Neuronal stem cell (in vitro differentiated cells): ENCODE measurements around the gene MYORG.

Experiments
- DNase-seq: peaks from one replicate; pipeline ENCODE4 v3.0.0-alpha.2; 2013; ENCODE audit warnings: low spot score
- H2AFZ ChIP-seq: one replicate; pipeline ENCODE4 v1.6.1; 2013; ENCODE audit warnings: mild to moderate bottlenecking, low read length, inconsistent platforms
- H2AK5ac ChIP-seq: 2 replicates; pipeline ENCODE4 v1.6.1; 2013; ENCODE audit warnings: low read depth, mild to moderate bottlenecking, inconsistent platforms, low read length, moderate library complexity, mixed read lengths
- H2BK120ac ChIP-seq: 2 replicates; pipeline ENCODE4 v1.6.1; 2013; ENCODE audit warnings: low read depth, mild to moderate bottlenecking, inconsistent platforms, low read length, moderate library complexity, mixed read lengths
- H2BK12ac ChIP-seq: one replicate; pipeline ENCODE4 v1.6.1; 2013; ENCODE audit warnings: low read length, inconsistent platforms
- H2BK15ac ChIP-seq: 2 replicates; pipeline ENCODE4 v1.6.1; 2013; ENCODE audit warnings: mild to moderate bottlenecking, low read length, inconsistent platforms, mixed read lengths
- H2BK5ac ChIP-seq: one replicate; pipeline ENCODE4 v1.6.1; 2013; ENCODE audit warnings: inconsistent platforms, mild to moderate bottlenecking, low read length, moderate library complexity
- H3K14ac ChIP-seq: one replicate; pipeline ENCODE4 v1.6.1; 2013; ENCODE audit warnings: low read length, inconsistent platforms
- H3K18ac ChIP-seq: 2 replicates; pipeline ENCODE4 v1.6.1; 2013; ENCODE audit warnings: low read length, inconsistent platforms
- H3K23ac ChIP-seq: 2 replicates; pipeline ENCODE4 v1.6.1; 2013; ENCODE audit warnings: low read depth, mild to moderate bottlenecking, mixed read lengths, low read length, inconsistent platforms; ENCODE audit not compliant: poor library complexity
- H3K27ac ChIP-seq: replicated peaks from 3 replicates; pipeline ENCODE4 v1.5.1; 2013; ENCODE audit warnings: low read length, inconsistent platforms
- H3K27me3 ChIP-seq, 3 experiments: 2 replicates each; pipeline ENCODE4 v1.6.1; 2013; ENCODE audit warnings: low read length in 3 of 3, mild to moderate bottlenecking in 2 of 3, inconsistent platforms in 1 of 3, low read depth in 1 of 3, mixed read lengths in 1 of 3, moderate library complexity in 1 of 3; ENCODE audit not compliant: control insufficient read depth in 3 of 3, insufficient read depth in 3 of 3
- H3K36me3 ChIP-seq, 2 donors: replicated peaks in 1 of 2; 2 replicates each; pipeline ENCODE4 v1.6.1; 2013; ENCODE audit warnings: low read length in 2 of 2; ENCODE audit not compliant: control insufficient read depth in 2 of 2, insufficient read depth in 2 of 2
- H3K4ac ChIP-seq: 2 replicates; pipeline ENCODE4 v1.6.1; 2013; ENCODE audit warnings: inconsistent platforms, mild to moderate bottlenecking, low read length, moderate library complexity
- H3K4me1 ChIP-seq, 2 donors: 1 replicate in 1 of 2; 2 replicates in 1 of 2; pipeline ENCODE4 v1.6.1; 2013; ENCODE audit warnings: low read length in 2 of 2, low read depth in 1 of 2; ENCODE audit not compliant: control insufficient read depth in 2 of 2, insufficient read depth in 1 of 2
- H3K4me2 ChIP-seq: one replicate; pipeline ENCODE4 v1.6.1; 2013; ENCODE audit warnings: mild to moderate bottlenecking, low read length, inconsistent platforms; ENCODE audit not compliant: insufficient read depth, poor library complexity, severe bottlenecking
- H3K4me3 ChIP-seq, 2 donors: 2 replicates each; pipeline ENCODE4 v1.5.1; 2013; ENCODE audit warnings: low read length in 2 of 2, mild to moderate bottlenecking in 2 of 2, inconsistent platforms in 1 of 2, moderate library complexity in 1 of 2
- H3K79me1 ChIP-seq: one replicate; pipeline ENCODE4 v1.6.1; 2013; ENCODE audit warnings: low read depth, mild to moderate bottlenecking, inconsistent platforms, low read length, moderate library complexity
- H3K9ac ChIP-seq: one replicate; pipeline ENCODE4 v1.6.1; 2013; ENCODE audit warnings: mild to moderate bottlenecking, low read depth, low read length, inconsistent platforms; ENCODE audit not compliant: poor library complexity
- H3K9me3 ChIP-seq, 2 donors: replicated peaks in 1 of 2; 2 replicates each; pipeline versions ENCODE3 to v1.6.1; 2013; ENCODE audit warnings: low read length in 2 of 2, mild to moderate bottlenecking in 2 of 2, inconsistent platforms in 1 of 2, low read depth in 1 of 2, mixed read lengths in 1 of 2, moderate library complexity in 1 of 2; ENCODE audit not compliant: control insufficient read depth in 2 of 2, insufficient read depth in 1 of 2
- H4K8ac ChIP-seq: one replicate; pipeline ENCODE4 v1.6.1; 2013; ENCODE audit warnings: low read depth, mild to moderate bottlenecking, inconsistent platforms, low read length, moderate library complexity
- H4K91ac ChIP-seq: one replicate; pipeline ENCODE4 v1.6.1; 2013; ENCODE audit warnings: low read length, low read depth, mild to moderate bottlenecking, inconsistent platforms; ENCODE audit not compliant: poor library complexity
- WGBS, 2 donors: extraction: QIAGEN DNeasy Blood & Tissue Kit; methylation state at CpG; one replicate each; pipeline ENCODE4 v1.1.7; 2013; ENCODE audit warnings: missing lambda C conversion rate in 2 of 2, mixed read lengths in 1 of 2; ENCODE audit not compliant: insufficient read length in 2 of 2, insufficient replicate concordance in 1 of 2; ENCODE audit errors: extremely low coverage in 2 of 2; 5-methylcytosine and 5-hydroxymethylcytosine counted together

MYORG gene

GRCh38 chr9:34328500-34328986 is 48.2 kb downstream of the MYORG start:
- Histone ChIP-seq H3K4me3 (peak overlapping the region; percentile 76 to 82), H3K9ac (peak overlapping the region; percentile 93), H2BK12ac (no peak overlapping the region), H3K9me3 (no peaks in the 10 kb centered on the region), H3K18ac (peak overlapping the region; percentile 70), H3K4ac (no peak overlapping the region), H2BK120ac (no peak overlapping the region), H3K27ac (peak overlapping the region; percentile 58), H2AK5ac (no peak overlapping the region), H4K8ac (no peak overlapping the region), H3K27me3 (no peaks in the 10 kb centered on the region), H3K4me2 (peak overlapping the region; percentile 51), H4K91ac (no peak overlapping the region), H2BK15ac (no peak overlapping the region), H3K36me3 (no peaks in the 10 kb centered on the region), H2BK5ac (no peak overlapping the region), H2AFZ (peak overlapping the region; percentile 90), H3K4me1 (peaks cover 1 to 18% of the 10 kb centered on the region in 2 donors), H3K23ac (peak overlapping the region; percentile 77), H3K14ac (no peak overlapping the region), H3K79me1 (peaks cover 2% of the 10 kb centered on the region)
- no CpG with 5 or more reads among the region's 11 CpGs for WGBS, 2 donors
- DNase-seq: no peak

- no peak overlapping the region for H3K4me3 ChIP-seq
- H4K8ac ChIP-seq: no peak overlapping the region
- no peak overlapping the region for H3K9ac ChIP-seq
- H3K36me3 ChIP-seq: no peaks in the 10 kb centered on the region
- WGBS, 2 donors: no CpG with 5 or more reads among the region's 1 CpG
- H3K14ac ChIP-seq: no peak overlapping the region
- no peak overlapping the region for H2BK15ac ChIP-seq
- no peak overlapping the region for H3K4ac ChIP-seq
- no peak overlapping the region for H3K23ac ChIP-seq
- no peak overlapping the region for H4K91ac ChIP-seq
- no peak overlapping the region for H3K27ac ChIP-seq
- no peak overlapping the region for H3K18ac ChIP-seq
- H3K9me3 ChIP-seq: no peaks in the 10 kb centered on the region
- no peak overlapping the region for H2AK5ac ChIP-seq
- H2BK5ac ChIP-seq: no peak overlapping the region
- no peak overlapping the region for H2AFZ ChIP-seq
- peaks cover 1 to 10% of the 10 kb centered on the region in 2 donors for H3K4me1 ChIP-seq
- H2BK12ac ChIP-seq: no peak overlapping the region
- H3K27me3 ChIP-seq: no peaks in the 10 kb centered on the region
- no peak for DNase-seq
- no peak overlapping the region for H2BK120ac ChIP-seq
- no peak overlapping the region for H3K4me2 ChIP-seq
- H3K79me1 ChIP-seq: no peaks in the 10 kb centered on the region
Observed at GRCh38 chr9:34326690-34327089, 50.0 kb downstream of the MYORG start.

GRCh38 chr9:34322899-34323591 is 53.7 kb downstream of the MYORG start:
- H3K9ac ChIP-seq: no peak overlapping the region
- no peak overlapping the region for H4K8ac ChIP-seq
- H2BK120ac ChIP-seq: no peak overlapping the region
- peaks cover 0 to 7% of the 10 kb centered on the region in 2 donors for H3K4me1 ChIP-seq
- H2AFZ ChIP-seq: no peak overlapping the region
- H3K4me2 ChIP-seq: no peak overlapping the region
- no peak overlapping the region for H2BK15ac ChIP-seq
- H3K4me3 ChIP-seq: no peak overlapping the region
- peaks cover 6 to 8% of the 10 kb centered on the region in 2 donors for H3K36me3 ChIP-seq
- no peak overlapping the region for H2BK12ac ChIP-seq
- H3K79me1 ChIP-seq: peaks cover 5% of the 10 kb centered on the region
- no peak for DNase-seq
- no peaks in the 10 kb centered on the region for H3K9me3 ChIP-seq
- no peak overlapping the region for H3K23ac ChIP-seq
- H2BK5ac ChIP-seq: no peak overlapping the region
- no peak overlapping the region for H3K27ac ChIP-seq
- no peak overlapping the region for H3K4ac ChIP-seq
- H2AK5ac ChIP-seq: no peak overlapping the region
- H3K18ac ChIP-seq: no peak overlapping the region
- H3K14ac ChIP-seq: no peak overlapping the region
- WGBS, 2 donors: no CpG with 5 or more reads among the region's 2 CpGs
- H4K91ac ChIP-seq: no peak overlapping the region
- no peaks in the 10 kb centered on the region for H3K27me3 ChIP-seq

- Histone ChIP-seq H2BK5ac (no peak overlapping the region), H3K9me3 (no peaks in the 10 kb centered on the region), H2BK15ac (no peak overlapping the region), H3K4ac (no peak overlapping the region), H2BK120ac (no peak overlapping the region), H3K23ac (no peak overlapping the region), H4K91ac (no peak overlapping the region), H2AFZ (no peak overlapping the region), H3K36me3 (peaks cover 6 to 8% of the 10 kb centered on the region in 2 donors), H3K9ac (no peak overlapping the region), H3K4me2 (no peak overlapping the region), H3K18ac (no peak overlapping the region), H2AK5ac (no peak overlapping the region), H3K27ac (no peak overlapping the region), H3K27me3 (no peaks in the 10 kb centered on the region), H3K4me3 (no peak overlapping the region), H3K4me1 (no peaks in the 10 kb centered on the region), H2BK12ac (no peak overlapping the region), H3K14ac (no peak overlapping the region), H4K8ac (no peak overlapping the region), H3K79me1 (peaks cover 5% of the 10 kb centered on the region)
- no CpG with 5 or more reads among the region's 7 CpGs for WGBS, 2 donors
- no peak for DNase-seq
Observed at GRCh38 chr9:34321451-34321850, 55.2 kb downstream of the MYORG start.
